HL-60 (cell line): ENCODE results near the gene RIPPLY3.

Source experiments
- GABPA ChIP-seq: IDR thresholded peaks from 2 replicates; pipeline ENCODE4 v1.6.1; 2012; ENCODE audit warnings: low read depth
- POLR2AphosphoS5 ChIP-seq: IDR thresholded peaks from 2 replicates; pipeline ENCODE4 v1.6.1; 2012; ENCODE audit warnings: low read depth
- TF ChIP-seq, protein P1 (sequence below): IDR thresholded peaks from one replicate; pipeline ENCODE4 v1.5.1; 2011; ENCODE audit warnings: low read length, control low read depth, inconsistent platforms; ENCODE audit not compliant: insufficient read depth
- TF ChIP-seq, protein P2 (sequence below): IDR thresholded peaks from 2 replicates; pipeline ENCODE4 v1.6.1; 2012; ENCODE audit warnings: low read depth; ENCODE audit not compliant: insufficient replicate concordance

DNA sequence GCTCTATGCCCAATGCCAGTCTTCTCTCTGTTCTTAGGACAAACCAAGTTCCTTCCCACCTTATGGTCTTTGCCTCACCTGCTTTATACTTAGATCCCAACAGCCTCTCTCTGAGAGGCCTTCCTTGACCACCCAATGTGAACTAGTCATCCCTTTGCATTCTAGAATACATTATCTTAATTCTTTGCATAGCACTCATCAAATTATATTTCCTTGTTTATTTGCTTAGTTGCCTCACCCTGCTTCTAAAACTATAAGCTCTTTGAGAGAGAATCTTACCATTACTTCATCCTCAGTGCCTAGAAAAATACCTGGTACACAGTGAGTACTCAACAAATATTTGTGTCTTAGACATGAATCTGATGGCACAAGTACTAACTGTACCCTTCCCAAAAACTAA lies 58.3 kb downstream of the RIPPLY3 start:
- TF ChIP-seq, protein P1, sequence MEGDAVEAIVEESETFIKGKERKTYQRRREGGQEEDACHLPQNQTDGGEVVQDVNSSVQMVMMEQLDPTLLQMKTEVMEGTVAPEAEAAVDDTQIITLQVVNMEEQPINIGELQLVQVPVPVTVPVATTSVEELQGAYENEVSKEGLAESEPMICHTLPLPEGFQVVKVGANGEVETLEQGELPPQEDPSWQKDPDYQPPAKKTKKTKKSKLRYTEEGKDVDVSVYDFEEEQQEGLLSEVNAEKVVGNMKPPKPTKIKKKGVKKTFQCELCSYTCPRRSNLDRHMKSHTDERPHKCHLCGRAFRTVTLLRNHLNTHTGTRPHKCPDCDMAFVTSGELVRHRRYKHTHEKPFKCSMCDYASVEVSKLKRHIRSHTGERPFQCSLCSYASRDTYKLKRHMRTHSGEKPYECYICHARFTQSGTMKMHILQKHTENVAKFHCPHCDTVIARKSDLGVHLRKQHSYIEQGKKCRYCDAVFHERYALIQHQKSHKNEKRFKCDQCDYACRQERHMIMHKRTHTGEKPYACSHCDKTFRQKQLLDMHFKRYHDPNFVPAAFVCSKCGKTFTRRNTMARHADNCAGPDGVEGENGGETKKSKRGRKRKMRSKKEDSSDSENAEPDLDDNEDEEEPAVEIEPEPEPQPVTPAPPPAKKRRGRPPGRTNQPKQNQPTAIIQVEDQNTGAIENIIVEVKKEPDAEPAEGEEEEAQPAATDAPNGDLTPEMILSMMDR, result no peak
- TF ChIP-seq, protein P2, sequence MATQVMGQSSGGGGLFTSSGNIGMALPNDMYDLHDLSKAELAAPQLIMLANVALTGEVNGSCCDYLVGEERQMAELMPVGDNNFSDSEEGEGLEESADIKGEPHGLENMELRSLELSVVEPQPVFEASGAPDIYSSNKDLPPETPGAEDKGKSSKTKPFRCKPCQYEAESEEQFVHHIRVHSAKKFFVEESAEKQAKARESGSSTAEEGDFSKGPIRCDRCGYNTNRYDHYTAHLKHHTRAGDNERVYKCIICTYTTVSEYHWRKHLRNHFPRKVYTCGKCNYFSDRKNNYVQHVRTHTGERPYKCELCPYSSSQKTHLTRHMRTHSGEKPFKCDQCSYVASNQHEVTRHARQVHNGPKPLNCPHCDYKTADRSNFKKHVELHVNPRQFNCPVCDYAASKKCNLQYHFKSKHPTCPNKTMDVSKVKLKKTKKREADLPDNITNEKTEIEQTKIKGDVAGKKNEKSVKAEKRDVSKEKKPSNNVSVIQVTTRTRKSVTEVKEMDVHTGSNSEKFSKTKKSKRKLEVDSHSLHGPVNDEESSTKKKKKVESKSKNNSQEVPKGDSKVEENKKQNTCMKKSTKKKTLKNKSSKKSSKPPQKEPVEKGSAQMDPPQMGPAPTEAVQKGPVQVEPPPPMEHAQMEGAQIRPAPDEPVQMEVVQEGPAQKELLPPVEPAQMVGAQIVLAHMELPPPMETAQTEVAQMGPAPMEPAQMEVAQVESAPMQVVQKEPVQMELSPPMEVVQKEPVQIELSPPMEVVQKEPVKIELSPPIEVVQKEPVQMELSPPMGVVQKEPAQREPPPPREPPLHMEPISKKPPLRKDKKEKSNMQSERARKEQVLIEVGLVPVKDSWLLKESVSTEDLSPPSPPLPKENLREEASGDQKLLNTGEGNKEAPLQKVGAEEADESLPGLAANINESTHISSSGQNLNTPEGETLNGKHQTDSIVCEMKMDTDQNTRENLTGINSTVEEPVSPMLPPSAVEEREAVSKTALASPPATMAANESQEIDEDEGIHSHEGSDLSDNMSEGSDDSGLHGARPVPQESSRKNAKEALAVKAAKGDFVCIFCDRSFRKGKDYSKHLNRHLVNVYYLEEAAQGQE, result no peak
- TF ChIP-seq POLR2AphosphoS5 (no peak), GABPA (no peak)
